Measurements from ENCODE around the gene ZBTB33.

DNA sequence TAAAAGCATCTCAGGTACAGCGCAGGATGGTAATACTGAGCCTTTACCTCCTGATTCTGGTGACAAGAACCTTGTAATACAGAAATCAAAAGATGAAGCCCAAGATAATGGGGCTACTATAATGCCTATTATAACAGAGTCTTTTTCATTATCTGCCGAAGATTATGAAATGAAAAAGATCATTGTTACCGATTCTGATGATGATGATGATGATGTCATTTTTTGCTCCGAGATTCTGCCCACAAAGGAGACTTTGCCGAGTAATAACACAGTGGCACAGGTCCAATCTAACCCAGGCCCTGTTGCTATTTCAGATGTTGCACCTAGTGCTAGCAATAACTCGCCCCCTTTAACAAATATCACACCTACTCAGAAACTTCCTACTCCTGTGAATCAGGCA is 3.2 kb downstream of the ZBTB33 start:
- TF ChIP-seq, protein P1, sequence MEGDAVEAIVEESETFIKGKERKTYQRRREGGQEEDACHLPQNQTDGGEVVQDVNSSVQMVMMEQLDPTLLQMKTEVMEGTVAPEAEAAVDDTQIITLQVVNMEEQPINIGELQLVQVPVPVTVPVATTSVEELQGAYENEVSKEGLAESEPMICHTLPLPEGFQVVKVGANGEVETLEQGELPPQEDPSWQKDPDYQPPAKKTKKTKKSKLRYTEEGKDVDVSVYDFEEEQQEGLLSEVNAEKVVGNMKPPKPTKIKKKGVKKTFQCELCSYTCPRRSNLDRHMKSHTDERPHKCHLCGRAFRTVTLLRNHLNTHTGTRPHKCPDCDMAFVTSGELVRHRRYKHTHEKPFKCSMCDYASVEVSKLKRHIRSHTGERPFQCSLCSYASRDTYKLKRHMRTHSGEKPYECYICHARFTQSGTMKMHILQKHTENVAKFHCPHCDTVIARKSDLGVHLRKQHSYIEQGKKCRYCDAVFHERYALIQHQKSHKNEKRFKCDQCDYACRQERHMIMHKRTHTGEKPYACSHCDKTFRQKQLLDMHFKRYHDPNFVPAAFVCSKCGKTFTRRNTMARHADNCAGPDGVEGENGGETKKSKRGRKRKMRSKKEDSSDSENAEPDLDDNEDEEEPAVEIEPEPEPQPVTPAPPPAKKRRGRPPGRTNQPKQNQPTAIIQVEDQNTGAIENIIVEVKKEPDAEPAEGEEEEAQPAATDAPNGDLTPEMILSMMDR (IDR thresholded peaks at IDR 0.05; ENCODE audit: insufficient read depth, low read length, poor library complexity, severe bottlenecking): no peak
- no peak for TF ChIP-seq EZH2phosphoT487 (conservative IDR thresholded peaks at IDR 0.05; ENCODE audit: low read length)

Data from SU-DHL-6 (cell line).